ENCODE measurements around the gene TAS1R1.

- TF ChIP-seq CTCF (IDR thresholded peaks at IDR 0.05; ENCODE audit: insufficient read depth, low read length, poor library complexity, severe bottlenecking) (no peak), EZH2phosphoT487 (conservative IDR thresholded peaks at IDR 0.05; ENCODE audit: low read length) (no peak)
Measured at GRCh38 chr1:6505367-6506209, 49.5 kb upstream of the TAS1R1 start.
